GM23338 (cell line): ENCODE data around the gene RPGRIP1L. TPM values are rescaled to one million over a fixed set of nuclear protein-coding genes. Genes with fewer than 3 reads are reported as not detected.

Experiments used
- ATAC-seq: fragments of 200-7000 bp; cut with Tn5 transposase; 3 replicates; pipeline ENCODE4 v1.9.1; 2020
- DNase-seq: peaks from one replicate; pipeline ENCODE4 v3.0.0-alpha.2; 2015; ENCODE audit warnings: low spot score
- H2AFZ ChIP-seq: fragments of 200-600 bp; sonication (generic); 2 replicates; pipeline ENCODE4 v1.8.0; 2016; ENCODE audit warnings: antibody characterized with exemption, mild to moderate bottlenecking, moderate library complexity
- H3F3A ChIP-seq: fragments of 200-600 bp; sonication (generic); replicated peaks from 2 replicates; pipeline ENCODE4 v1.8.0; 2017; ENCODE audit warnings: antibody characterized with exemption, mixed run types, low read depth
- H3K27ac ChIP-seq: fragments of 200-600 bp; sonication (generic); 2 replicates; pipeline ENCODE4 v1.6.1; 2016; ENCODE audit warnings: low read depth
- H3K27me3 ChIP-seq: fragments of 200-600 bp; sonication (generic); 2 replicates; pipeline ENCODE4 v1.8.0; 2016; ENCODE audit warnings: mild to moderate bottlenecking, mixed run types, moderate library complexity; ENCODE audit not compliant: insufficient read depth
- H3K36me3 ChIP-seq: fragments of 200-600 bp; sonication (generic); 2 replicates; pipeline ENCODE4 v1.8.0; 2016; ENCODE audit warnings: mild to moderate bottlenecking; ENCODE audit not compliant: insufficient read depth
- H3K4me1 ChIP-seq: fragments of 200-600 bp; sonication (generic); 2 replicates; pipeline ENCODE4 v1.8.0; 2016; ENCODE audit warnings: mild to moderate bottlenecking, moderate library complexity; ENCODE audit not compliant: insufficient read depth
- H3K4me2 ChIP-seq: fragments of 200-600 bp; sonication (generic); 2 replicates; pipeline ENCODE4 v1.7.1; 2017; ENCODE audit warnings: mixed run types
- H3K4me3 ChIP-seq: fragments of 200-600 bp; sonication (generic); 2 replicates; pipeline ENCODE4 v1.6.1; 2016; ENCODE audit warnings: mixed run types
- H3K79me2 ChIP-seq: fragments of 200-600 bp; sonication (generic); replicated peaks from 2 replicates; pipeline ENCODE4 v1.8.0; 2017; ENCODE audit warnings: mild to moderate bottlenecking; ENCODE audit not compliant: insufficient read depth
- H3K9me2 ChIP-seq: fragments of 200-600 bp; sonication (generic); 2 replicates; pipeline ENCODE4 v1.8.0; 2017; ENCODE audit not compliant: insufficient read depth
- H4K20me1 ChIP-seq: fragments of 200-600 bp; sonication (generic); replicated peaks from 2 replicates; pipeline ENCODE4 v1.8.0; 2017; ENCODE audit warnings: mild to moderate bottlenecking; ENCODE audit not compliant: insufficient read depth
- H3K27ac Mint-ChIP-seq: 2 replicates; pipeline ENCODE4 v1.8.0; 2020; ENCODE audit warnings: inconsistent platforms, mild to moderate bottlenecking, moderate library complexity, mixed read lengths
- H3K27me3 Mint-ChIP-seq: 3 replicates; pipeline ENCODE4 v1.8.0; 2022; ENCODE audit warnings: low read depth, mild to moderate bottlenecking, moderate library complexity, mixed read lengths, inconsistent platforms; ENCODE audit not compliant: insufficient read depth, poor library complexity
- H3K36me3 Mint-ChIP-seq: 3 replicates; pipeline ENCODE4 v1.8.0; 2021; ENCODE audit warnings: low read depth, mild to moderate bottlenecking, inconsistent platforms, moderate library complexity, mixed read lengths
- H3K4me1 Mint-ChIP-seq: 3 replicates; pipeline ENCODE4 v1.8.0; 2020; ENCODE audit warnings: mild to moderate bottlenecking, inconsistent platforms, mixed read lengths
- H3K4me3 Mint-ChIP-seq: 3 replicates; pipeline ENCODE4 v1.8.0; 2021; ENCODE audit warnings: moderate library complexity, mild to moderate bottlenecking, inconsistent platforms, mixed read lengths
- H3K9me3 Mint-ChIP-seq: 3 replicates; pipeline ENCODE4 v1.8.0; 2020; ENCODE audit warnings: moderate library complexity, mild to moderate bottlenecking, inconsistent platforms, mixed read lengths
- CREB1 ChIP-seq: fragments of 250-450 bp; sonication (Bioruptor Pico); IDR thresholded peaks from 2 replicates; pipeline ENCODE4 v1.5.0; 2020; ENCODE audit warnings: low read depth, mild to moderate bottlenecking, moderate library complexity
- ETS1 ChIP-seq: IDR thresholded peaks from 2 replicates; pipeline ENCODE4 v1.6.1; 2016; ENCODE audit warnings: antibody characterized with exemption
- JUNB ChIP-seq: IDR thresholded peaks from one replicate; pipeline ENCODE4 v1.6.1; 2016; ENCODE audit warnings: antibody characterized with exemption; ENCODE audit not compliant: unreplicated experiment
- POLR2AphosphoS5 ChIP-seq: IDR thresholded peaks from 2 replicates; pipeline ENCODE4 v1.6.1; 2016; ENCODE audit warnings: antibody characterized with exemption, low read depth
- STAT1 ChIP-seq: IDR thresholded peaks from one replicate; pipeline ENCODE4 v1.6.1; 2016; ENCODE audit warnings: antibody characterized with exemption; ENCODE audit not compliant: unreplicated experiment
- ZNF114 ChIP-seq: fragments of 250-450 bp; sonication (Bioruptor Pico); IDR thresholded peaks from 2 replicates; pipeline ENCODE4 v1.5.0; 2020; ENCODE audit warnings: mild to moderate bottlenecking, moderate library complexity
- ZNF462 ChIP-seq: fragments of 250-450 bp; sonication (Bioruptor Pico); IDR thresholded peaks from 2 replicates; pipeline ENCODE4 v1.5.0; 2020; ENCODE audit warnings: mild to moderate bottlenecking, moderate library complexity
- polyA plus RNA-seq: library from polyadenylated mRNA; unstranded; fragments of >200 nt; fragmentation: Nextera tagmentation; extraction: Ambion mirVana; gene quantifications from 2 replicates; pipeline ENCODE4 v1.2.1, GENCODE V29; 2016
- total RNA-seq: library from RNA; depleted of rRNA; stranded (reverse); fragments of >200 nt; shearing (Covaris generic); gene quantifications from 2 replicates; pipeline ENCODE4 v1.2.3, GENCODE V29; 2014

Gene RPGRIP1L
- total and polyA plus RNA-seq, 2 experiments from 2014 or later: 11.4 to 21.3 TPM

- no peak for TF ChIP-seq ZNF462 (CRISPR knock-in tag)
- no peak for TF ChIP-seq ZNF114
- TF ChIP-seq POLR2AphosphoS5: no peak
Observed at GRCh38 chr16:53712065-53712464, 8.4 kb upstream of the RPGRIP1L start (continued).

- Mint-ChIP-seq H3K27me3 (no peaks in the 10 kb centered on the region), H3K4me3 (no peak overlapping the region), H3K27ac (no peak overlapping the region; the same call in 1 of the 2 replicates), H3K4me1 (peaks cover 14% of the 10 kb centered on the region), H3K36me3 (no peaks in the 10 kb centered on the region), H3K9me3 (no peaks in the 10 kb centered on the region)
- Histone ChIP-seq H2AFZ (no peak overlapping the region), H3F3A (no peaks in the 10 kb centered on the region), H3K27me3 (no peaks in the 10 kb centered on the region), H3K36me3 (no peaks in the 10 kb centered on the region), H3K4me1 (peaks cover 13% of the 10 kb centered on the region; the same call in 1 of the 2 replicates), H3K79me2 (peaks cover 68% of the 10 kb centered on the region), H3K4me2 (no peak overlapping the region), H3K9me2 (no peaks in the 10 kb centered on the region), H3K4me3 (no peak overlapping the region), H3K27ac (no peak overlapping the region), H4K20me1 (no peaks in the 10 kb centered on the region)
- DNase-seq (no peak), ATAC-seq (no peak)
- no peak for TF ChIP-seq ZNF114
- no peak for TF ChIP-seq JUNB
- TF ChIP-seq CREB1 (CRISPR knock-in tag): no peak
- TF ChIP-seq ETS1: no peak
- no peak for TF ChIP-seq ZNF462 (CRISPR knock-in tag)
- TF ChIP-seq STAT1: no peak
Observed at GRCh38 chr16:53711390-53711789, 7.7 kb upstream of the RPGRIP1L start.
